Activated T-helper 2 cell treated with anti-CD3 and anti-CD28 coated beads, Interferon-gamma antibody, Interleukin-2, Interleukin-4, amounts not matched to agents 10 μg/mL and 5 μg/mL and 100 μg/mL, durations not matched to agents 14 hours and 24 hours and 36 hours (primary cell): Measurements from ENCODE around the gene THAP11. TPM values are rescaled to one million over a fixed set of nuclear protein-coding genes. Genes with fewer than 3 reads are reported as not detected.

ENCODE experiments used
- DNase-seq: peaks from one replicate; pipeline ENCODE4 v3.0.0; 2021; ENCODE audit warnings: low spot score
- H3K27ac Mint-ChIP-seq: one replicate; pipeline ENCODE4 v1.8.0; 2021; ENCODE audit warnings: mixed read lengths
- H3K27me3 Mint-ChIP-seq: one replicate; pipeline ENCODE4 v1.8.0; 2021; ENCODE audit warnings: low read depth, mixed read lengths
- H3K36me3 Mint-ChIP-seq: one replicate; pipeline ENCODE4 v1.8.0; 2021; ENCODE audit warnings: low read depth, mixed read lengths
- H3K4me1 Mint-ChIP-seq: one replicate; pipeline ENCODE4 v1.8.0; 2021; ENCODE audit warnings: low read depth, mixed read lengths
- H3K4me3 Mint-ChIP-seq: one replicate; pipeline ENCODE4 v1.8.0; 2021; ENCODE audit warnings: low read depth, mild to moderate bottlenecking, moderate library complexity, mixed read lengths
- H3K9me3 Mint-ChIP-seq: one replicate; pipeline ENCODE4 v1.8.0; 2021; ENCODE audit warnings: mixed read lengths
- intact Hi-C: fragments of 100-400 bp; cut with micrococcal nuclease; formaldehyde crosslinking; loops from one replicate; pipeline ENCODE4 v1.15.1; 2023
- total RNA-seq: library from RNA; stranded (reverse); gene quantifications from 2 replicates; pipeline ENCODE4 v1.2.3, GENCODE V29; 2022

THAP11 gene
- total RNA-seq, 1 donor from 2014 or later, result 45.1 TPM

GRCh38 chr16:67872631-67873434 is 30.7 kb downstream of the THAP11 start, which contains the start of gene EDC4:
TSS of gene EDC4 (plus strand) at chr16:67873052. CDS start at chr16:67873262, 210 bp downstream.
- Mint-ChIP-seq H3K4me3 (peak within 1 kb of the TSS; percentile 83), H3K4me1 (peaks cover 21% of the 10 kb centered on the region), H3K36me3 (peaks cover 35% of the 10 kb centered on the region), H3K9me3 (no peaks in the 10 kb centered on the region), H3K27ac (peak within 1 kb of the TSS; percentile 89), H3K27me3 (no peaks in the 10 kb centered on the region)
- intact Hi-C loops, result loop anchor here (1.0 to 2.0 kb wide), 2 partner anchors 26 to 56 kb away; partner anchors contain the start of gene CENPT
- peak; percentile 85 for DNase-seq

DNA sequence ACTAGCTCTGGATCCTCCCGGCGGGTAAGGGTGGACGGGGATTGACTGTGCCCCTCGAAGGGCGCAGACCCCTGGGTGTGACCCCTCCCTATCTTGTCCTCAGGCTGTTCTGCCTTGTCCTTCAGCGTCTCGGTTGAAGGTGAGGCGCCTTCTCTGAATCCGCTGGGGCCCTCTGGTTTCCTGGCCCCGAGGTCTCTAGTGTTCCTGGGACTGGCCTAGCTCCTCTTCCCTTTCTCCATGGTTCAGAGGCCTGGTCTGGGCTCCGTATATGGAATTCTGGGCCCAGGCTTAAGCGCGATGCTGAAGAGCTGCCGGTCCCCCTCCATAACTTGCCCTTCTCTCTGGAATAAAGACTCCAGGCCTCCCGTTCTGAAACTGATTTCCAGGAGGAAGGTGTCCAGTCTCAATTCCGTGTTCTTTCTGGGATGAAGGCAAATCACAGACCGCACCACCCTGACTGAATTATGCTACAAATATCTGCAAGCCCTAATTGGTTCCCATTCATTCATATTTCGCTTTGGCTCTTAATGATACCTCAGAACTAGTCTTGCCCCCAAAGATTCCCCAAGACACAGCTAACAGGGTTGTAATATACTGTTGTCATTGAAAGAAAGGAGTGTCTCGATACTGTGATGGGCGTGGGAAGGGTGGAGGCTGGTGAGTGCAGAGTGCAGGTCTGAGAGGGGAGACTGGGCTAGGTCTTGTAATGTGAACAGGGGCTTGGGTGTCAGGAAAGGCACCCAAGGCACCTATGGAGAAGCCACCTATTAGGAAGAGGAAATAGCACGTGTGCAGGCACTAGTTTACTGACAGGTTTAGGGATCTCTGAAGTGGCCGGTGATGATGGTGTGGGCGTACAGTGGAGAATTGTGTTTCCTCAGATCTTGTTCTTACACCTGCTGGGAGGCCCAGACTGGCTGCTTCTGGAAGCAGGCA is 31.6 kb downstream of the THAP11 start:
- Mint-ChIP-seq H3K4me3 (peak overlapping the region; percentile 83), H3K27me3 (no peaks in the 10 kb centered on the region), H3K4me1 (peaks cover 21% of the 10 kb centered on the region), H3K9me3 (no peaks in the 10 kb centered on the region), H3K36me3 (peaks cover 40% of the 10 kb centered on the region), H3K27ac (peak overlapping the region; percentile 89)
- DNase-seq, result no peak
- intact Hi-C loops, result loop anchor here (2.0 kb wide), 2 partner anchors 57 to 61 kb away; no protein-coding TSS in a partner anchor

- DNase-seq, result no peak
- Mint-ChIP-seq H3K27ac (peak overlapping the region; percentile 89), H3K9me3 (no peaks in the 10 kb centered on the region), H3K4me1 (peaks cover 21% of the 10 kb centered on the region), H3K4me3 (peak overlapping the region; percentile 83), H3K27me3 (no peaks in the 10 kb centered on the region), H3K36me3 (peaks cover 46% of the 10 kb centered on the region)
- intact Hi-C loops, result loop anchor here (2.0 kb wide), 1 partner anchor 60 kb away; no protein-coding TSS in a partner anchor
These were observed 32.3 kb downstream of the THAP11 start for GRCh38 chr16:67874372-67874771.

DNA sequence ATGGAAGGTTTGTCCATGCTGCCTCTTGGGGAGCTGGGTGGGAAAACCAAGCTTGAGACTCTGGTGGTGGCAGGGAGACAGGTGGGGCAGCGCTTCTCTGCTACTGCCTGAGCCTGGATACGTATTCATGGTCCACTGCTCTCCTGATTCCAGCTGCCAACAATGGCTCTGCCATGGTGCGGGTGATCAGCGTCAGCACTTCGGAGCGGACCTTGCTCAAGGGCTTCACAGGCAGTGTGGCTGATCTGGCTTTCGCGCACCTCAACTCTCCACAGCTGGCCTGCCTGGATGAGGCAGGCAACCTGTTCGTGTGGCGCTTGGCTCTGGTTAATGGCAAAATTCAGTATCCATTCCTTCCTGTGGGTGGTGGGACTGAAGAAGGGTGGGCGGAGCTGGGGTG is 34.9 kb downstream of the THAP11 start:
- Mint-ChIP-seq H3K4me1 (peaks cover 21% of the 10 kb centered on the region), H3K9me3 (no peaks in the 10 kb centered on the region), H3K27ac (no peak overlapping the region), H3K36me3 (peaks cover 61% of the 10 kb centered on the region), H3K4me3 (no peak overlapping the region), H3K27me3 (no peaks in the 10 kb centered on the region)
- DNase-seq, result no peak
- intact Hi-C loops, result no loop called here

DNA sequence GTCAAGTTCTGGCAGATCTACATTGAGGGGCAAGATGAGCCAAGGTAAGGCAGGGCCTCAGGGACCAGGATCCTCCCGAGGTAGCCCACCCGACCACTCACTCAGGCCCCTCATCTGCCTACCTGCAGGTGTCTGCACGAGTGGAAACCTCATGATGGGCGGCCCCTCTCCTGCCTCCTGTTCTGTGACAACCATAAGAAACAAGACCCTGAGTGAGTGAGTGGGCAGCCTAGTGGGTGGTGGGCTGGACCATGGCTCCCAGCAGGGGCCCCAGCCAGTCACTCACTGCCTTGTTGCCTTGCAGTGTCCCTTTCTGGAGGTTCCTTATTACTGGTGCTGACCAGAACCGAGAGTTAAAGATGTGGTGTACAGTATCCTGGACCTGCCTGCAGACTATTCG is 36.1 kb downstream of the THAP11 start:
- intact Hi-C loops, result no loop called here
- Mint-ChIP-seq H3K4me3 (no peak overlapping the region), H3K9me3 (no peaks in the 10 kb centered on the region), H3K27ac (no peak overlapping the region), H3K27me3 (no peaks in the 10 kb centered on the region), H3K36me3 (peaks cover 67% of the 10 kb centered on the region), H3K4me1 (peaks cover 18% of the 10 kb centered on the region)
- no peak for DNase-seq

- Mint-ChIP-seq H3K9me3 (no peaks in the 10 kb centered on the region), H3K27ac (no peak overlapping the region), H3K36me3 (peaks cover 73% of the 10 kb centered on the region), H3K4me3 (no peak overlapping the region), H3K4me1 (peaks cover 16% of the 10 kb centered on the region), H3K27me3 (no peaks in the 10 kb centered on the region)
- intact Hi-C loops, result no loop called here
- no peak for DNase-seq
These were observed 36.7 kb downstream of the THAP11 start for GRCh38 chr16:67878846-67879245.

DNA sequence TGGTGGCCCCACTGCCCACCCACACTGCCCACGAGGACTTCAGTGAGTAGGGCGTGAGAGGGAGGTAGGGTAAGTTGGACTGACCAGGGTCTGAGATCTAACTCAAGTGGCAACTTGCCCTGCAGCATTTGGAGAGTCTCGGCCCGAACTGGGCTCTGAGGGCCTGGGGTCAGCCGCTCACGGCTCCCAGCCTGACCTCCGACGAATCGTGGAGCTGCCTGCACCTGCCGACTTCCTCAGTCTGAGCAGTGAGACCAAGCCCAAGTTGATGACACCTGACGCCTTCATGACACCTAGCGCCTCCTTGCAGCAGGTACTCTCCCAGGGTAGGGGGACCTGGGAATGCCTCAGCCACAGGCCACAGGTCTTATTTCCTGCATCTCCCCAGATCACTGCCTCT is 37.3 kb downstream of the THAP11 start:
- Mint-ChIP-seq H3K36me3 (peaks cover 76% of the 10 kb centered on the region), H3K9me3 (no peaks in the 10 kb centered on the region), H3K4me1 (peaks cover 10% of the 10 kb centered on the region), H3K27me3 (no peaks in the 10 kb centered on the region), H3K4me3 (no peak overlapping the region), H3K27ac (no peak overlapping the region)
- intact Hi-C loops, result no loop called here
- no peak for DNase-seq

- no peak for DNase-seq
- H3K36me3 Mint-ChIP-seq, result peaks cover 78% of the 10 kb centered on the region
These were observed 37.8 kb downstream of the THAP11 start for GRCh38 chr16:67879936-67880335.

GRCh38 chr16:67880584-67880983 is 38.5 kb downstream of the THAP11 start:
- DNase-seq, result no peak
- H3K9me3 Mint-ChIP-seq, result no peaks in the 10 kb centered on the region
- no peaks in the 10 kb centered on the region for H3K27me3 Mint-ChIP-seq
- intact Hi-C loops, result no loop called here
- H3K4me3 Mint-ChIP-seq, result no peak overlapping the region
- no peak overlapping the region for H3K27ac Mint-ChIP-seq
- H3K36me3 Mint-ChIP-seq, result peaks cover 78% of the 10 kb centered on the region
- H3K4me1 Mint-ChIP-seq, result peaks cover under 1% of the 10 kb centered on the region

More at GRCh38 chr16:67879936-67880335, 37.8 kb downstream of the THAP11 start:
- intact Hi-C loops, result no loop called here
- Mint-ChIP-seq H3K27ac (no peak overlapping the region), H3K27me3 (no peaks in the 10 kb centered on the region), H3K4me1 (peaks cover 7% of the 10 kb centered on the region), H3K9me3 (no peaks in the 10 kb centered on the region), H3K4me3 (no peak overlapping the region)

DNA sequence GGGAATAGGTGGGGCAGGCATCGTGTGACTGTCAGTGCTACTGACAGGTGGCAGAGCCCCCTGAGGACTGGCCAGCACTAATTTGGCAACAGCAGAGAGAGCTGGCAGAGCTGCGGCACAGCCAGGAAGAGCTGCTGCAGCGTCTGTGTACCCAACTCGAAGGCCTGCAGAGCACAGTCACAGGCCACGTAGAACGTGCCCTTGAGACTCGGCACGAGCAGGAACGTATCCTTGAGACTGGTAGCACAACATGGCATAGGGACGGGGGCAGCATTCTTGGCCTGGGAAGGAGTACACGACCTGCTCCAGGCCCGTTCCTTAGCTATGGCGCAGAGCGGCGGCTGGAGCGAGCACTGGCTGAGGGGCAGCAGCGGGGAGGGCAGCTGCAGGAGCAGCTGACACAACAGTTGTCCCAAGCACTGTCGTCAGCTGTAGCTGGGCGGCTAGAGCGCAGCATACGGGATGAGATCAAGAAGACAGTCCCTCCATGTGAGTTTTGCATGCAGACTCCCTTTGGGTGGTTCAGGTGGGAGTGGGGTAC is 39.6 kb downstream of the THAP11 start:
- DNase-seq, result no peak
- Mint-ChIP-seq H3K9me3 (no peaks in the 10 kb centered on the region), H3K4me1 (no peaks in the 10 kb centered on the region), H3K27ac (no peak overlapping the region), H3K27me3 (no peaks in the 10 kb centered on the region), H3K4me3 (no peak overlapping the region), H3K36me3 (peaks cover 70% of the 10 kb centered on the region)
- intact Hi-C loops, result no loop called here

DNA sequence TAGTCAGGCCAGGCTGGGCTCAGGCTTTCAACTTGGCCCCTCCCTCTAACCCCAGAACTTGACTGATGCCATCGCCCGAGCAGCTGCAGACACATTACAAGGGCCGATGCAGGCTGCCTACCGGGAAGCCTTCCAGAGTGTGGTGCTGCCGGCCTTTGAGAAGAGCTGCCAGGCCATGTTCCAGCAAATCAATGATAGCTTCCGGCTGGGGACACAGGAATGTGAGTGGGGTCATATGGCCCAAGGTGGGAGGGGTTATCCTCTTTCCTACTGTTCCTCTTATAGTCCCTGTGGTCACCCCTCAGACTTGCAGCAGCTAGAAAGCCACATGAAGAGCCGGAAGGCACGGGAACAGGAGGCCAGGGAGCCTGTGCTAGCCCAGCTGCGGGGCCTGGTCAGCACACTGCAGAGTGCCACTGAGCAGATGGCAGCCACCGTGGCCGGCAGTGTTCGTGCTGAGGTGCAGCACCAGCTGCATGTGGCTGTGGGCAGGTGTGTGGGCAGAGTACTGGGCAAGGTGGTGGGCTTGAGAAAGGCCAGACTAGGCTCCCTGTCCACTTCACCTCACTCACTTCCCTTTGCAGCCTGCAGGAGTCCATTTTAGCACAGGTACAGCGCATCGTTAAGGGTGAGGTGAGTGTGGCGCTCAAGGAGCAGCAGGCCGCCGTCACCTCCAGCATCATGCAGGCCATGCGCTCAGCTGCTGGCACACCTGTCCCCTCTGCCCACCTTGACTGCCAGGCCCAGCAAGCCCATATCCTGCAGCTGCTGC is 40.4 kb downstream of the THAP11 start:
- intact Hi-C loops, result loop anchor here (1.0 kb wide), 2 partner anchors 46 to 158 kb away; no protein-coding TSS in a partner anchor
- Mint-ChIP-seq H3K4me1 (no peaks in the 10 kb centered on the region), H3K4me3 (no peak overlapping the region), H3K27me3 (no peaks in the 10 kb centered on the region), H3K27ac (no peak overlapping the region), H3K36me3 (peaks cover 61% of the 10 kb centered on the region), H3K9me3 (no peaks in the 10 kb centered on the region)
- no peak for DNase-seq
